Measurements from ENCODE around the gene NTNG2. TPM values are rescaled to one million over a fixed set of nuclear protein-coding genes. Genes with fewer than 3 reads are reported as not detected.

The NTNG2 gene
- total and polyA plus RNA-seq, 2 of the 13 experiments (the other 11 are each of a cell fraction or from before 2014, with no cell fraction given): 0.02 to 0.36 TPM

GRCh38 chr9:132114102-132114707 is 47.7 kb upstream of the NTNG2 start (continued):
- TF ChIP-seq PHF21A (CRISPR knock-in tag; IDR thresholded peaks at IDR 0.05) (no peak), MZF1 (CRISPR knock-in tag; IDR thresholded peaks at IDR 0.05; ENCODE audit: borderline replicate concordance) (no peak), NFATC3 (CRISPR knock-in tag; IDR thresholded peaks at IDR 0.05) (peak; percentile 86; the same call in 1 of the 2 replicates), PCBP2 (optimal IDR thresholded peaks at IDR 0.05; ENCODE audit: low read depth, low read length, poor library complexity, severe bottlenecking) (no peak), PITX1 (CRISPR knock-in tag; IDR thresholded peaks at IDR 0.05) (peak; percentile 67), MYNN (CRISPR knock-in tag; IDR thresholded peaks at IDR 0.05; ENCODE audit: low read depth) (peak; percentile 97; the same call in 1 of the 2 replicates), MAFF (IDR thresholded peaks at IDR 0.05; ENCODE audit: low read depth, low read length) (no peak), NCOR1 (IDR thresholded peaks at IDR 0.05; ENCODE audit: borderline replicate concordance, low read length) (no peak), KDM5B (CRISPR knock-in tag; IDR thresholded peaks at IDR 0.05; ENCODE audit: borderline replicate concordance) (peak; percentile 95), HOXA7 (CRISPR knock-in tag; IDR thresholded peaks at IDR 0.05) (peak; percentile 95; the same call in 1 of the 2 replicates), ZNF562 (CRISPR knock-in tag; IDR thresholded peaks at IDR 0.05; ENCODE audit: borderline replicate concordance) (no peak), TP53 (CRISPR knock-in tag; conservative IDR thresholded peaks at IDR 0.05) (no peak; the same call in 1 of the 2 replicates), SMC3 (IDR thresholded peaks at IDR 0.05; ENCODE audit: low read length) (no peak), ZNF292 (CRISPR knock-in tag; IDR thresholded peaks at IDR 0.05; ENCODE audit: borderline replicate concordance, low read depth) (no peak), LRRFIP1 (CRISPR knock-in tag; conservative IDR thresholded peaks at IDR 0.05) (peak; percentile 97), POLR2AphosphoS2 (IDR thresholded peaks at IDR 0.05; ENCODE audit: low read depth, low read length) (no peak), HOXD1 (CRISPR knock-in tag; IDR thresholded peaks at IDR 0.05) (peak; percentile 94), ZNF660 (CRISPR knock-in tag; IDR thresholded peaks at IDR 0.05; ENCODE audit: borderline replicate concordance, low read depth) (0 out of 2 replicates have a peak, but pooled peaks have one; percentile 80), ZSCAN31 (CRISPR knock-in tag; IDR thresholded peaks at IDR 0.05; ENCODE audit: low read depth) (peak; percentile 76; the same call in 1 of the 2 replicates), ZNF251 (CRISPR knock-in tag; IDR thresholded peaks at IDR 0.05) (peak; percentile 63; the same call in 1 of the 2 replicates), ZNF598 (CRISPR knock-in tag; IDR thresholded peaks at IDR 0.05; ENCODE audit: borderline replicate concordance) (peak; percentile 73; the same call in 1 of the 2 replicates), REXO4 (CRISPR knock-in tag; IDR thresholded peaks at IDR 0.05; ENCODE audit: borderline replicate concordance) (peak; percentile 74; the same call in 1 of the 2 replicates), IKZF4 (CRISPR knock-in tag; IDR thresholded peaks at IDR 0.05; ENCODE audit: borderline replicate concordance, low read depth, not compliant biosample characterization) (peak; percentile 97), GATAD2A (CRISPR knock-in tag; IDR thresholded peaks at IDR 0.05) (peak; percentile 77), MYC (CRISPR knock-in tag; IDR thresholded peaks at IDR 0.05; ENCODE audit: borderline replicate concordance) (peak; percentile 86; the same call in 1 of the 2 replicates), PHF8 (CRISPR knock-in tag; IDR thresholded peaks at IDR 0.05) (peak; percentile 56), SPEN (CRISPR knock-in tag; IDR thresholded peaks at IDR 0.05; ENCODE audit: low read depth) (peak; percentile 88; the same call in 1 of the 2 replicates)
- TF ChIP-seq, protein P1, sequence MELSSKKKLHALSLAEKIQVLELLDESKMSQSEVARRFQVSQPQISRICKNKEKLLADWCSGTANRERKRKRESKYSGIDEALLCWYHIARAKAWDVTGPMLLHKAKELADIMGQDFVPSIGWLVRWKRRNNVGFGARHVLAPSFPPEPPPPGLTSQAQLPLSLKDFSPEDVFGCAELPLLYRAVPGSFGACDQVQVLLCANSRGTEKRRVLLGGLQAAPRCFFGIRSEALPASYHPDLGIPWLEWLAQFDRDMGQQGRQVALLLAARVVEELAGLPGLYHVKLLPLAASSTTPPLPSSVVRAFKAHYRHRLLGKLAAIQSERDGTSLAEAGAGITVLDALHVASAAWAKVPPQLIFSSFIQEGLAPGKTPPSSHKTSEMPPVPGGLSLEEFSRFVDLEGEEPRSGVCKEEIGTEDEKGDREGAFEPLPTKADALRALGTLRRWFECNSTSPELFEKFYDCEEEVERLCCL (CRISPR knock-in tag; IDR thresholded peaks at IDR 0.05; ENCODE audit: borderline replicate concordance): peak; percentile 92; the same call in 1 of the 2 replicates

Measured in HepG2 (cell line).